Naive B cell (primary cell): ENCODE measurements around the gene TRPC4AP. TPM values are rescaled to one million over a fixed set of nuclear protein-coding genes. Genes with fewer than 3 reads are reported as not detected.

Experiments
- ATAC-seq, 2 donors: fragments of 150-1000 bp; cut with Tn5 transposase; 2 replicates each; pipeline ENCODE4 v1.10.0; 2021; ENCODE audit warnings: low read depth in 2 of 2, mild to moderate bottlenecking in 2 of 2, moderate library complexity in 2 of 2
- DNase-seq: peaks from one replicate; pipeline ENCODE4 v3.0.0; 2022
- H3K27ac Mint-ChIP-seq, 6 donors: one replicate each; pipeline ENCODE4 v1.8.0; 2020 to 2022; ENCODE audit warnings: mild to moderate bottlenecking in 6 of 6, mixed read lengths in 6 of 6, moderate library complexity in 5 of 6, inconsistent platforms in 2 of 6
- H3K27me3 Mint-ChIP-seq, 3 donors: one replicate each; pipeline ENCODE4 v1.8.0; 2021 to 2022; ENCODE audit warnings: mixed read lengths in 3 of 3, mild to moderate bottlenecking in 1 of 3
- H3K36me3 Mint-ChIP-seq, 2 donors: one replicate each; pipeline ENCODE4 v1.8.0; 2020 to 2022; ENCODE audit warnings: mixed read lengths in 2 of 2, inconsistent platforms in 1 of 2, mild to moderate bottlenecking in 1 of 2
- H3K4me1 Mint-ChIP-seq, 3 donors: one replicate each; pipeline ENCODE4 v1.8.0; 2020 to 2022; ENCODE audit warnings: mixed read lengths in 3 of 3, inconsistent platforms in 1 of 3, mild to moderate bottlenecking in 1 of 3, moderate library complexity in 1 of 3
- H3K4me3 Mint-ChIP-seq, 8 donors: one replicate each; pipeline ENCODE4 v1.8.0; 2020 to 2022; ENCODE audit warnings: mild to moderate bottlenecking in 8 of 8, mixed read lengths in 8 of 8, moderate library complexity in 8 of 8, inconsistent platforms in 2 of 8
- H3K9me3 Mint-ChIP-seq, 7 donors: one replicate each; pipeline ENCODE4 v1.8.0; 2020 to 2022; ENCODE audit warnings: mixed read lengths in 7 of 7, mild to moderate bottlenecking in 5 of 7, inconsistent platforms in 2 of 7, moderate library complexity in 1 of 7
- polyA plus RNA-seq, 6 donors: library from polyadenylated mRNA; unstranded; fragments of 300-500 nt; fragmentation: Illumina TruSeq; gene quantifications; one replicate each; pipeline ENCODE4 v1.2.3, GENCODE V29; 2021; ENCODE audit warnings: low read depth in 6 of 6

Gene TRPC4AP
- polyA plus RNA-seq, 6 donors from 2014 or later = 37.1 to 63.2 (median 51.2) TPM

DNA sequence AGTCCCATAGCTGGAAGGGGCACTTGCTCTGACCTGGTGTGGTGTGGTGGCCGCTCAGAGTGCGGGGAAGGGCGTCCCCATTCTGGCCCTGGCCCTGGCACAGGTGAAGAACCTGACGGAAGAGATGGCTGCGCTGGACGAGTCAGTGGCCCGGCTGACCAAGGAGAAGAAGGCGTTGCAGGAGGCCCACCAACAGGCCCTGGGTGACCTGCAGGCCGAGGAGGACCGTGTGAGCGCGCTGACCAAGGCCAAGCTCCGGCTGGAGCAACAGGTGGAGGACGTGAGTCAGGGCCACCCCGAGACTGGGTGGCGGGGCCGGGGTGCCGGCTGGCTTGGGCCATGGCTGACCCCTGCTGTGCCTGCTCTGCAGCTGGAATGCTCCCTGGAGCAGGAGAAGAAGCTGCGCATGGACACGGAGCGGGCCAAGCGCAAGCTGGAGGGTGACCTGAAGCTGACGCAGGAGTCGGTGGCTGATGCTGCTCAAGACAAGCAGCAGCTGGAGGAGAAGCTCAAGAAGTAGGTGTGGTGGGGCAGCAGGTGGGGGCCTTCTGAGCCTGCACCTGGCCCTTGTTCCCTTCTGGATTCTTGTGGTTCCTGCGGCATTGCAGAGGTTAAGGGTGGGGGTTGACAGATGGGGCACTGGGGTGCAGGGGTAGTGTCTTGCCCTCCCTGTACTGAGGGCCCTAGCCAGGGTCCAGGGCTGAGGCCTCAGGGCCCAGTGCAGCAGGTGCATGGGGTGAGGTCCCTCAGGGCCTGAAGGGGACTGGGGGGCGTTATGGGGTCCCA lies 96.2 kb downstream of the TRPC4AP start:
- peak overlapping the region in 1 of 8 donors; percentile 44 for H3K4me3 Mint-ChIP-seq
- no peaks in the 10 kb centered on the region for H3K27me3 Mint-ChIP-seq
- H3K4me1 Mint-ChIP-seq = peaks cover 0 to 12% (median 8%) of the 10 kb centered on the region in 3 donors
- no peak for ATAC-seq
- H3K36me3 Mint-ChIP-seq = peaks cover 0 to 58% of the 10 kb centered on the region in 2 donors
- H3K27ac Mint-ChIP-seq = peak overlapping the region in 3 of 6 donors; percentile 36 to 57 (median 53)
- no peak for DNase-seq
- H3K9me3 Mint-ChIP-seq = no peaks in the 10 kb centered on the region

GRCh38 chr20:34995696-34996095 lies 96.9 kb downstream of the TRPC4AP start:
- H3K27ac Mint-ChIP-seq = peak overlapping the region in 2 of 6 donors; percentile 36 to 53
- peaks cover 0 to 54% of the 10 kb centered on the region in 2 donors for H3K36me3 Mint-ChIP-seq
- ATAC-seq (no peak), DNase-seq (no peak)
- no peaks in the 10 kb centered on the region for H3K9me3 Mint-ChIP-seq
- peaks cover 0 to 9% (median 2%) of the 10 kb centered on the region in 3 donors for H3K4me1 Mint-ChIP-seq
- H3K27me3 Mint-ChIP-seq = no peaks in the 10 kb centered on the region
- H3K4me3 Mint-ChIP-seq = no peak overlapping the region

- DNase-seq = no peak
- Mint-ChIP-seq H3K4me1 (peaks cover 0 to 6% (median 0%) of the 10 kb centered on the region in 3 donors), H3K36me3 (peaks cover 0 to 49% of the 10 kb centered on the region in 2 donors), H3K27me3 (no peaks in the 10 kb centered on the region), H3K27ac (peak overlapping the region in 2 of 6 donors; percentile 87 to 92), H3K4me3 (peak overlapping the region in 1 of 8 donors; percentile 45), H3K9me3 (no peaks in the 10 kb centered on the region)
- no peak for ATAC-seq
Observed at GRCh38 chr20:34995192-34995591, 97.4 kb downstream of the TRPC4AP start.

DNA sequence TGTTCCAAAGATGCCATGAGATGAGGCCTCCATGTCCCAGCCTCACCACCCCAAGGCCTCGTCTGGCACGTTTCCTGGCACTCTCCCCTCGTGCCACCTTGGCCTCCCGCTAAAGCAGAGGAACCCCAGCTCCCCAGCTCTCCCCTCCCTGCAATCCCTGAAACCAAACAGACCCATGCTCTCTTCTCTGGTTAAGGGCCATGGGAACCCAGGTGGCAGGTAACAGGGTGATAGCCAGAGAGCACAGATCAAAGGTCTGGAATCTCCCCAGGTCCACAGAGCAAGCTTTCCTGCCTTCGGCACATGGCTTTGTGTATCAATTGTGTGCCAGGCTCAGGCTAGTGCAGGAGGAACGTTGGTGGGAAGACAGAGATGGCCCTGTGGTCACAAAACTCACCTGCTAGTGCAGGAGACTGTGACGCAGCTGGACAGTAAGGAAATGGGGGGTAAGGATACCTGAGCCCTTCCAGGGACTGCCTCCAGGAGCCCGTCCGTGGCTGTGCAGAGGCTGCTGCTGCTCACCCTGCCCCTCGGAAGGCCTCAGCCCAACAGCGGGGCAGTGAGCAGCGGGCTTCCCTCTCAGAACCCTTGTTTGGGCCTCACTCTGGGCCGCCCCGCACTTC lies 98.0 kb downstream of the TRPC4AP start:
- DNase-seq (no peak), ATAC-seq (no peak)
- Mint-ChIP-seq H3K4me3 (no peak overlapping the region), H3K9me3 (no peaks in the 10 kb centered on the region), H3K36me3 (peaks cover 0 to 43% of the 10 kb centered on the region in 2 donors), H3K27me3 (no peaks in the 10 kb centered on the region), H3K4me1 (peaks cover 0 to 5% (median 0%) of the 10 kb centered on the region in 3 donors), H3K27ac (peak overlapping the region in 3 of 6 donors; percentile 34 to 92 (median 69))

GRCh38 chr20:34993941-34994508 lies 98.6 kb downstream of the TRPC4AP start:
- Mint-ChIP-seq H3K4me3 (no peak overlapping the region), H3K9me3 (no peaks in the 10 kb centered on the region), H3K36me3 (peaks cover 0 to 37% of the 10 kb centered on the region in 2 donors), H3K4me1 (peaks cover 0 to 5% (median 0%) of the 10 kb centered on the region in 3 donors), H3K27me3 (no peaks in the 10 kb centered on the region), H3K27ac (no peak overlapping the region)
- ATAC-seq = no peak
- DNase-seq = no peak

DNA sequence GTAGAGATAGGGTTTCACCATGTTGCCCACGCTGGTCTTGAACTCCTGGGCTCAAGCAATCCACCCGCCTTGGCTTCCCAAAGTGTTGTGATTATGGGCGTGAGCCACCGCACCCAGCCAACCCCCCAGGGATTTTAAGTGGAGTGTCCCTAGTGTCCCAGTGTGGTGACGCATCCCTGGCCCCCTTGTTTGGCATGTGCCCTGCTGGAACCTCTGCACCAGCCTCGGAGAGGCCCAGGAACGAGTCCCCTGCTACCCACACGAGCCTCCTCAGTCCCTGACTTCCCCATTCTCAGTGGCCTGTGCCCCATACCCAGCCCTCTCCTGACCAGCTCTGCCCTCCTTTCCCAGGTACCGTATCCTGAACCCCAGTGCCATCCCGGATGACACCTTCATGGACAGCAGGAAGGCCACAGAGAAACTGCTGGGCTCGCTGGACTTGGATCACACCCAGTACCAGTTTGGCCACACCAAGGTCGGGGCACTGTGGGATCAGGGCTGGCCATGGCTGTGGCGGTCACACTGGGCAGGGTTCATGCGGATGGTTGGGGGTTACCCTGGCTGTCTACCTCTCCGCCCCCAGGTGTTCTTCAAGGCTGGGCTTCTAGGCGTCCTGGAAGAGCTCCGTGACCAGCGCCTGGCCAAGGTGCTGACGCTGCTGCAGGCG lies 99.7 kb downstream of the TRPC4AP start:
- H3K4me3 Mint-ChIP-seq = no peak overlapping the region
- no peak for ATAC-seq
- peaks cover 0 to 27% of the 10 kb centered on the region in 2 donors for H3K36me3 Mint-ChIP-seq
- no peak for DNase-seq
- peaks cover 0 to 4% (median 0%) of the 10 kb centered on the region in 3 donors for H3K4me1 Mint-ChIP-seq
- H3K9me3 Mint-ChIP-seq = no peaks in the 10 kb centered on the region
- no peak overlapping the region for H3K27ac Mint-ChIP-seq
- H3K27me3 Mint-ChIP-seq = no peaks in the 10 kb centered on the region

DNA sequence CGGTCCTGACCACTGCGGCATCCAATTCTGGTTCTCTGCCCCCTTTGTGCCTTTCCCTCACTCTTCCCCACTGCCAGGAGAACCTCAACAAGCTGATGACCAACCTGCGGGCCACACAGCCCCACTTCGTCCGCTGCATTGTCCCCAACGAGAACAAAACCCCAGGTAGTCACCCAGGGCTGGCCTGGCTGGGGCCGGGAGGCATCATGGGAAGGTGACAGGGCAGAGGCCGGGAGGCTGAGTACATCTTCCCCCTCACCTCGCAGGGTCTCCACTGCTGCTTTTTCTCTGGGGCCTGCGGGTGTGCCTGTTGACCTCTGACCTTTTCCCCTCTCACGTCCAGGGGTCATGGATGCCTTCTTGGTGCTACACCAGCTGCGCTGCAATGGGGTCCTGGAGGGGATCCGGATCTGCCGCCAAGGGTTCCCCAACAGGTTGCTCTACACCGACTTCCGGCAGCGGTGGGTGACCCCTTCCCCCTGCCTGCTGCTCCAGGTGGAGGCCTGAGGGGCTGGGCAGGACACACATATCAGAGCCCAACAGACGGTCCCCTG lies 101.9 kb downstream of the TRPC4AP start:
- H3K4me1 Mint-ChIP-seq = no peaks in the 10 kb centered on the region

DNA sequence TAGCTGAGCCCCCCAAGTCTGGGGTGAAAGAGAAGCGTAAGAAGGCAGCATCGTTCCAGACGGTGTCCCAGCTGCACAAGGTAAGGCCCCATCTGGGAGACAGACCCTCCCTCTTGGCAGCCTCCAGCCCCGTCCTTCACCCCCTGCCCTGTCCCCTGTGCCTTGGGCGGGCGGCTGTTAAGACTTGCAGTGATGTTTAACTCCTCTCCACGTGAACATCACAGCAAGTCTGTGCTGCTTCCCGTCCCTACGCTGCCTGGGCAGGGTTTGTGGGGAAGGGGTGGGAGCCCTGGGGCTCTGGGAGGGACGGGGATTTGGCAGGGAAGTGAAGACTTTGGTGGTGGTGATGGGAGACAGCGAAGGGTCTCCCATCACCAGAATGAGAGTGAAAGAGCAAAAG lies 102.4 kb downstream of the TRPC4AP start:
- Mint-ChIP-seq H3K4me1 (peaks cover 0 to under 1% (median 0%) of the 10 kb centered on the region in 3 donors), H3K36me3 (peaks cover 0 to 6% of the 10 kb centered on the region in 2 donors), H3K27ac (peak overlapping the region in 2 of 6 donors; percentile 38 to 59), H3K9me3 (no peaks in the 10 kb centered on the region), H3K27me3 (peaks cover 0 to 6% (median 2%) of the 10 kb centered on the region in 3 donors), H3K4me3 (no peak overlapping the region)
- ATAC-seq (no peak), DNase-seq (no peak)

More for the DNA sequence above, 101.9 kb downstream of the TRPC4AP start:
- Mint-ChIP-seq H3K9me3 (no peaks in the 10 kb centered on the region), H3K27me3 (peaks cover 0 to under 1% (median 0%) of the 10 kb centered on the region in 3 donors), H3K4me3 (no peak overlapping the region), H3K36me3 (peaks cover 0 to 6% of the 10 kb centered on the region in 2 donors), H3K27ac (peak overlapping the region in 5 of 6 donors; percentile 27 to 72 (median 59))
- DNase-seq (no peak), ATAC-seq (no peak)

DNA sequence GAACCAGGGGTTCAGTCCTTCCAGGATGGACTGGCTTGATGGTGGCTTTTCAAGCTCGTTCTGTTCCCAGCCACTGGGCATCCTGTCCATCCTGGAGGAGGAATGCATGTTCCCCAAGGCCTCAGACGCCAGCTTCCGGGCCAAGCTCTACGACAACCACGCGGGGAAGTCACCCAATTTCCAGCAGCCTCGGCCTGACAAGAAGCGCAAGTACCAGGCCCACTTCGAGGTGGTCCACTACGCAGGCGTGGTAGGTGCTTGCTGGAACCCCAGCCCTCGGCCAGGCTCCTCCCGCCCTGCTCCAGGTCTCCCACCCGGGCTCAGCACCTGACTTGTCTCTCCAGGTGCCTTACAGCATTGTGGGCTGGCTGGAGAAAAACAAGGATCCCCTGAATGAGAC lies 102.9 kb downstream of the TRPC4AP start:
- peaks cover 0 to 3% (median 0%) of the 10 kb centered on the region in 3 donors for H3K4me1 Mint-ChIP-seq
- H3K27me3 Mint-ChIP-seq = peaks cover 0 to 11% (median 6%) of the 10 kb centered on the region in 3 donors
- peaks cover 0 to 2% of the 10 kb centered on the region in 2 donors for H3K36me3 Mint-ChIP-seq
- H3K9me3 Mint-ChIP-seq = no peaks in the 10 kb centered on the region
- no peak overlapping the region for H3K4me3 Mint-ChIP-seq
- H3K27ac Mint-ChIP-seq = peak overlapping the region in 1 of 6 donors; percentile 68
- no peak for ATAC-seq
- DNase-seq = no peak

GRCh38 chr20:34989118-34989517 lies 103.5 kb downstream of the TRPC4AP start:
- no peaks in the 10 kb centered on the region for H3K9me3 Mint-ChIP-seq
- no peak for ATAC-seq
- no peak overlapping the region for H3K4me3 Mint-ChIP-seq
- DNase-seq = no peak
- peaks cover 0 to 3% (median 0%) of the 10 kb centered on the region in 3 donors for H3K4me1 Mint-ChIP-seq
- no peaks in the 10 kb centered on the region for H3K36me3 Mint-ChIP-seq
- peaks cover 0 to 11% (median 8%) of the 10 kb centered on the region in 3 donors for H3K27me3 Mint-ChIP-seq
- peak overlapping the region in 2 of 6 donors; percentile 68 to 93 for H3K27ac Mint-ChIP-seq

DNA sequence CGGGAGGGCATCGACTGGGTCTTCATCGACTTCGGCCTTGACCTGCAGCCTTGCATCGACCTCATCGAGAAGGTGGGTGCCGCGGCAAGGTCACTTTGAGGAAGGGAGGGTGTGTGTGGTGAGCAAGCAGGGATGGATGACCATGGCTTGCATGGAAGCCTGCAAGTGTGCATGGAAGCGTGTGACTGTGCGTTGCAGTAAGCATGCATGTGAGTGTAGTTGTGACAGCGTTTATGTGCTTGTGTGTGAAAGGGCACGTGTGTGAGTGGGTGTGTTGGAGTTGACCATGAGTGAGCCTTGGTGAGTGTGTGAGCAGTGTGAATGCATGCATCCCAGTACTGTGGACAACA lies 104.4 kb downstream of the TRPC4AP start:
- no peak overlapping the region for H3K4me3 Mint-ChIP-seq

GRCh38 chr20:34987288-34988190 lies 105.1 kb downstream of the TRPC4AP start:
- H3K27ac Mint-ChIP-seq = peak overlapping the region in 1 of 6 donors; percentile 33
- H3K9me3 Mint-ChIP-seq = no peaks in the 10 kb centered on the region
- ATAC-seq (no peak), DNase-seq (no peak)
- H3K4me3 Mint-ChIP-seq = no peak overlapping the region
- H3K36me3 Mint-ChIP-seq = no peaks in the 10 kb centered on the region
- peaks cover 0 to 6% (median 3%) of the 10 kb centered on the region in 3 donors for H3K4me1 Mint-ChIP-seq
- peaks cover 0 to 27% (median 23%) of the 10 kb centered on the region in 3 donors for H3K27me3 Mint-ChIP-seq

More for the DNA sequence above, 104.4 kb downstream of the TRPC4AP start:
- Mint-ChIP-seq H3K27me3 (peaks cover 0 to 20% (median 17%) of the 10 kb centered on the region in 3 donors), H3K27ac (no peak overlapping the region), H3K9me3 (no peaks in the 10 kb centered on the region), H3K4me1 (peaks cover 0 to 6% (median 3%) of the 10 kb centered on the region in 3 donors), H3K36me3 (no peaks in the 10 kb centered on the region)
- DNase-seq (no peak), ATAC-seq (no peak)
